ENCODE results near the gene SFT2D3.
"Not testable (repeated sequence)": the region's sequence is repeated elsewhere in the genome, so short reads cannot be mapped to it uniquely, and the experiment has no call there.

The SFT2D3 gene

DNA sequence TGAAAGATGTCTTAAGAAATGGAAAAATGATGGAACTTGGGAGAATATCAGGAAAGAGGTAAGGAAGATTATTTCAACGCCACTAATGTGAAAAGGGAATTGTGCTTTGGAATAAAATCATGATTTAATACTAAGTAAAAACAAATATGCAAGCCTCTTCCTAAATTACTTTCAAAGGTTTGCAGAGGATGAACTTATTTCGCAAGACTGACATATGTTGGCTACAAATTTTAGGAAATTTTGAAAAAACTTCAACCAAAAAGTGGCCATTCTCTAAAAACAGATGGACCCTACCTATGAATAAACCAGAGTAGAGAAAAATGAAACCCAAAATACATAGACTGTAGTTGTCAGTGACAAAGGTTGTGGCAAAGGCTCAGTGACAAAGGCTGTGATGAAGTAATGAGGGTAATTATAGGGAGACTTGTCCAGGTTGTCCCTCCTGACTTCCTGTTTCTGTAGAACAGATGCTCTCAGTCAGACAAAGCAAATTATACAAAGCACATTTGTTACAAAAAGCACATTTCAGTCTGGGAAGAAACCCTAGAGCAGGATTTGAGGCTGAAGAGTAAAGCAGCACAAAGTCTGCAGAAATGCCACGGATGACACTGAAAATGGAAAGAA is 39.5 kb downstream of the SFT2D3 start:
- DNase-seq (ENCODE audit: low spot score), result no peak

DNA sequence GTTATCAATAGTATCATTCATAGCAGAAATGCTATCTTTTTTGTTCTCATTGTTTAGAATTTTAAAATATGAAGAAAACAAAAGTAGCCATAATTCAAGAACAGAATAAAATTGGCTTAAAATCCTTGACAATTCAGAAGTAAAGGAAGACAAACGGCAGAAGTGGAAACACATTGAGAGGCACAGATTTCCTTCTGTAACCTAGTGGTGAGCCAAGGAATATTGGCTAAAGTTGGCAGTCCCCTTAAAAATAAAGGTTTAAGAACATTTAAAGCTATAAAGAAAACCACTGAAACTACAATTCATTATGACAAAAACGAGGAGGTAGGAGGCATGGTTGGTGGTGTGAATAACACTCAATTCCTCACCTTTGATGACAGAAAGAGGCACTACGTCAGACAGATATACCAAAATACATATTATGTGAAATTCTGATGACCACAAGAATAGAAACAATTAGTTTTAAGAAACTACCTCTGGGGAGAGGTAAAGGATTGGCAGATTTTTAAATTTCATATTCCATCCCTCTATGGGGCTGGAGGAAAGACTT is 42.3 kb downstream of the SFT2D3 start:
- DNase-seq (ENCODE audit: low spot score), result no peak

DNA sequence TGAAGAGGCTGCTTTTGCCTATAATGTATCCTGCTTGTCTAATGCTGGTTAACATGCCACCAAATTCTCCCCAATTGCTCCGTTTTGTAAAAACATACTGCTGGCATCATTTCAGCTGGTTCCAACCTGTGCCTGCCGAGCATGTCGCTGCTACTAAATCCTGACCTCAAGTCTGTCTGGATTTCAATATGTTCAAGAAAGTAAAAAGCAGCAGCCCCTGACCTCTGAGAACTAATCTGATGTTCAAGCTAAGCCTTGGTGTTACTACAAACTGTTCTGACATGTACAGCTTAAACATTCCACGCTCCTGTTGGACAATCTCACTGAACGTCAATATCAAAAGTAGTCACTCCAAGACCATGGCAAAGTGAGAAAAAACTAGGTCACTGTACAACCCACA is 46.3 kb downstream of the SFT2D3 start:
- DNase-seq (ENCODE audit: low spot score), result no peak

DNA sequence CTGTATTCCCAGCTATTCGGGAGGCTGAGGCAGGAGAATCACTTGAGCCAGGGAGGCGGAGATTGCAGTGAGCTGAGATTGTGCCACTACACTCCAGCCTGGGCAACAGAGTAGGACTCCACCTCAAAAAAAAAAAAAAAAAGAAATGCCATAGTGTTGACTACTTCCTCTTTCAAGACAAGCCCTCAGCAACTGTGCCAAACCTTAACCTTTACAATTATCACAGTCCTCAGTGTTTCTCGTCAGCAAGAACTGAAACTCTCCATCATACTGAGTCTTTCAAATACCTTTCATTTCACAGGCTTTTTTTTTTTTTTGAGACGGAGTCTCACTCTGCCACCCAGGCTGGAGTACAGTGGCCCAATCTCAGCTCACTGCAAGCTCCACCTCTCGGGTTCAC is 48.2 kb downstream of the SFT2D3 start:
- not testable (repeated sequence) for DNase-seq (ENCODE audit: low spot score)

DNA sequence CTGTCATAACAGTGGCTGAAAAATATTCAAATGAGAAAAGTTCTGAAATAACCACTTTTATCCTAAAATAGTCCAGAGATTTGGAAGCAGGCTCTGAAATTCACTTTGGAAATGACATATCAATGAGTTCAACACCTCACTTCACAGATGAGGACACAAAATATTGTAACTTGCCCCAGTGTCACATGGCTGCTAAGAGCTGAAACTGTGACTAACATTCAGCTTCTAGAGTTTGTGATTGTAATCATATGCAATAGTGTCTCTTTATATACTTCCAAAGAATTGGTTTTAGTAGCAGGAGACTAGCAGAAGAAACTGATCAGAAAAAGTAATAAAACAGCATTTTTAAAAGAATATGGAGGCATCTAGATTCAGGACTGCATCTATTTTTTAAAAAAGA is 52.1 kb downstream of the SFT2D3 start:
- DNase-seq (ENCODE audit: low spot score), result no peak

DNA sequence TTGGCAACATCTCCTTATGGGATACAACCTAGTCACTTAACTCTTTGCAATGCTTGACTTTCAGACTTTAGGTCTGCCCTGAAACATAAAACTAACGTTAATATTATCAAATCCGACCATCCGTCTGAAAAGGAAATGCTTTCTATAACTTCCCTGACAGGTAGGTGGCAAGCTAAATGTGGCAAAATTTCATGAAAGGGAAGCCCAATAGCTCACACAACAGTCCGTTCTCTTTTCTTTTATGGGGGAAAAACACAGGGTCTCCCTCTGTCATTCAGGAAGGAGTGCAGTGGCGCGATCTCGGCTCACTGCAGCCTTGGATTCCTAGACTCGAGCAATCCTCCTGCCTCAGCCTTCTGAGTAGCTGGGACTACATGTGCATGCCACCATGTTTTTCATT is 52.9 kb downstream of the SFT2D3 start:
- no peak for DNase-seq (ENCODE audit: low spot score)
